Body of pancreas (tissue), 4 donors: ENCODE data around the gene GJC2.
"Not testable (repeated sequence)": the region's sequence is repeated elsewhere in the genome, so short reads cannot be mapped to it uniquely, and the experiment has no call there.

ENCODE experiments used
- POLR2A ChIP-seq, 3 donors: fragments of 450-650 bp; IDR thresholded peaks; one replicate each; pipeline ENCODE4 v1.6.1; 2016; ENCODE audit warnings: antibody characterized with exemption in 3 of 3, mild to moderate bottlenecking in 2 of 3
- TF ChIP-seq, protein P1 (sequence below), 7 experiments: fragments of 450-650 bp in 4 of 7; fragments of 200-600 bp in 3 of 7; sonication (generic) in 3 of 7; IDR thresholded peaks; one replicate each; pipeline ENCODE4 v1.5.1; 2016 to 2019; ENCODE audit warnings: antibody characterized with exemption in 7 of 7

GRCh38 chr1:228111315-228111714 is 38.4 kb upstream of the GJC2 start:
- TF ChIP-seq POLR2A (IDR thresholded peaks at IDR 0.05) = not testable (repeated sequence)
- TF ChIP-seq, protein P1, sequence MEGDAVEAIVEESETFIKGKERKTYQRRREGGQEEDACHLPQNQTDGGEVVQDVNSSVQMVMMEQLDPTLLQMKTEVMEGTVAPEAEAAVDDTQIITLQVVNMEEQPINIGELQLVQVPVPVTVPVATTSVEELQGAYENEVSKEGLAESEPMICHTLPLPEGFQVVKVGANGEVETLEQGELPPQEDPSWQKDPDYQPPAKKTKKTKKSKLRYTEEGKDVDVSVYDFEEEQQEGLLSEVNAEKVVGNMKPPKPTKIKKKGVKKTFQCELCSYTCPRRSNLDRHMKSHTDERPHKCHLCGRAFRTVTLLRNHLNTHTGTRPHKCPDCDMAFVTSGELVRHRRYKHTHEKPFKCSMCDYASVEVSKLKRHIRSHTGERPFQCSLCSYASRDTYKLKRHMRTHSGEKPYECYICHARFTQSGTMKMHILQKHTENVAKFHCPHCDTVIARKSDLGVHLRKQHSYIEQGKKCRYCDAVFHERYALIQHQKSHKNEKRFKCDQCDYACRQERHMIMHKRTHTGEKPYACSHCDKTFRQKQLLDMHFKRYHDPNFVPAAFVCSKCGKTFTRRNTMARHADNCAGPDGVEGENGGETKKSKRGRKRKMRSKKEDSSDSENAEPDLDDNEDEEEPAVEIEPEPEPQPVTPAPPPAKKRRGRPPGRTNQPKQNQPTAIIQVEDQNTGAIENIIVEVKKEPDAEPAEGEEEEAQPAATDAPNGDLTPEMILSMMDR (IDR thresholded peaks at IDR 0.05) = not testable (repeated sequence)
